NCI-H748 (cell line): ENCODE data around the gene AKR1B1.

ENCODE experiments used
- DNase-seq: peaks from one replicate; lab custom pipeline; 2025; ENCODE audit not compliant: unreplicated experiment; lab: John Stamatoyannopoulos, UW

AKR1B1 gene

GRCh38 chr7:134470864-134471263 is 12.0 kb upstream of the AKR1B1 start:
- no peak for DNase-seq

- DNase-seq = no peak
Measured at GRCh38 chr7:134469622-134470021, 10.7 kb upstream of the AKR1B1 start.

- DNase-seq = no peak
Measured at GRCh38 chr7:134468475-134468874, 9.6 kb upstream of the AKR1B1 start.

GRCh38 chr7:134468054-134468453 is 9.2 kb upstream of the AKR1B1 start:
- no peak for DNase-seq

- DNase-seq = no peak
Measured at GRCh38 chr7:134465491-134465890, 6.6 kb upstream of the AKR1B1 start.

GRCh38 chr7:134464496-134464895 is 5.6 kb upstream of the AKR1B1 start:
- no peak for DNase-seq

GRCh38 chr7:134463751-134464150 is 4.9 kb upstream of the AKR1B1 start:
- DNase-seq = no peak

GRCh38 chr7:134462337-134462925 is 3.5 kb upstream of the AKR1B1 start:
- no peak for DNase-seq

- DNase-seq = no peak
Measured at GRCh38 chr7:134461916-134462315, 3.0 kb upstream of the AKR1B1 start.

- DNase-seq = no peak
Measured at GRCh38 chr7:134459981-134460380, 1.1 kb upstream of the AKR1B1 start.

- peak; percentile 71 for DNase-seq
Measured at GRCh38 chr7:134458341-134458805, 527 bp downstream of the AKR1B1 start.

- DNase-seq = no peak
Measured at GRCh38 chr7:134457210-134457609, 1.7 kb downstream of the AKR1B1 start.

- no peak for DNase-seq
Measured at GRCh38 chr7:134454277-134454676, 4.6 kb downstream of the AKR1B1 start.

- no peak for DNase-seq
Measured at GRCh38 chr7:134453518-134453917, 5.4 kb downstream of the AKR1B1 start.

- no peak for DNase-seq
Measured at GRCh38 chr7:134452991-134453473, 5.9 kb downstream of the AKR1B1 start.

- DNase-seq = no peak
Measured at GRCh38 chr7:134452419-134452838, 6.5 kb downstream of the AKR1B1 start.

- DNase-seq = no peak
Measured at GRCh38 chr7:134451656-134452055, 7.2 kb downstream of the AKR1B1 start.

- DNase-seq = no peak
Measured at GRCh38 chr7:134450294-134451000, 8.5 kb downstream of the AKR1B1 start.

GRCh38 chr7:134449680-134450079 is 9.2 kb downstream of the AKR1B1 start:
- DNase-seq = no peak

- no peak for DNase-seq
Measured at GRCh38 chr7:134448356-134449229, 10.3 kb downstream of the AKR1B1 start.

- DNase-seq = no peak
Measured at GRCh38 chr7:134447383-134447782, 11.5 kb downstream of the AKR1B1 start.

- DNase-seq = no peak
Measured at GRCh38 chr7:134446923-134447322, 12.0 kb downstream of the AKR1B1 start.
